ENCODE data around the gene CATSPER3. TPM values are rescaled to one million over a fixed set of nuclear protein-coding genes. Genes with fewer than 3 reads are reported as not detected.

CATSPER3 gene
- total RNA-seq, 1 experiment from 2014 or later, result 0.37 TPM

DNA sequence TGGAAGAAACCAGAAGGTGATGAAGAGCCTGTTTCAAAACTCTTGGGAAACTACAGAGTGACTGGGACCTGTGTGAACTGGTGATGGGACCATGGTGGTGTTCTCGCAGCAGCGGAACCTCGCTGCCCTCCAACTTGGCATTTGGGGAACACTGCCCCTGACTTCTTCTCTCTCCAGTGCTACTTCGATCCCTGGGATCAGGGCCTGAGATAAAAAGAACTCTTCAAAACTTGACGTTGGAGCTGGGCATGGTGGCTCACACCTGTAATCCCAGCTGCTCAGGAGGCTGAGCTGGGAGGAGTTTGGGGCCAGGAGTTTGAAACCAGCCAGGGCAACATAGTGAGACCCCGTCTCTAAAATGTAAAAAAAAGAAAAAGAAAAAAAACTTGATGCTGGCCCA is 48.2 kb downstream of the CATSPER3 start (continued):
- TF ChIP-seq, protein P1, sequence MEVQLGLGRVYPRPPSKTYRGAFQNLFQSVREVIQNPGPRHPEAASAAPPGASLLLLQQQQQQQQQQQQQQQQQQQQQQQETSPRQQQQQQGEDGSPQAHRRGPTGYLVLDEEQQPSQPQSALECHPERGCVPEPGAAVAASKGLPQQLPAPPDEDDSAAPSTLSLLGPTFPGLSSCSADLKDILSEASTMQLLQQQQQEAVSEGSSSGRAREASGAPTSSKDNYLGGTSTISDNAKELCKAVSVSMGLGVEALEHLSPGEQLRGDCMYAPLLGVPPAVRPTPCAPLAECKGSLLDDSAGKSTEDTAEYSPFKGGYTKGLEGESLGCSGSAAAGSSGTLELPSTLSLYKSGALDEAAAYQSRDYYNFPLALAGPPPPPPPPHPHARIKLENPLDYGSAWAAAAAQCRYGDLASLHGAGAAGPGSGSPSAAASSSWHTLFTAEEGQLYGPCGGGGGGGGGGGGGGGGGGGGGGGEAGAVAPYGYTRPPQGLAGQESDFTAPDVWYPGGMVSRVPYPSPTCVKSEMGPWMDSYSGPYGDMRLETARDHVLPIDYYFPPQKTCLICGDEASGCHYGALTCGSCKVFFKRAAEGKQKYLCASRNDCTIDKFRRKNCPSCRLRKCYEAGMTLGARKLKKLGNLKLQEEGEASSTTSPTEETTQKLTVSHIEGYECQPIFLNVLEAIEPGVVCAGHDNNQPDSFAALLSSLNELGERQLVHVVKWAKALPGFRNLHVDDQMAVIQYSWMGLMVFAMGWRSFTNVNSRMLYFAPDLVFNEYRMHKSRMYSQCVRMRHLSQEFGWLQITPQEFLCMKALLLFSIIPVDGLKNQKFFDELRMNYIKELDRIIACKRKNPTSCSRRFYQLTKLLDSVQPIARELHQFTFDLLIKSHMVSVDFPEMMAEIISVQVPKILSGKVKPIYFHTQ (CRISPR knock-in tag; IDR thresholded peaks at IDR 0.05), result no peak
- TF ChIP-seq ESRRA (CRISPR knock-in tag; IDR thresholded peaks at IDR 0.05; ENCODE audit: borderline replicate concordance), result no peak

DNA sequence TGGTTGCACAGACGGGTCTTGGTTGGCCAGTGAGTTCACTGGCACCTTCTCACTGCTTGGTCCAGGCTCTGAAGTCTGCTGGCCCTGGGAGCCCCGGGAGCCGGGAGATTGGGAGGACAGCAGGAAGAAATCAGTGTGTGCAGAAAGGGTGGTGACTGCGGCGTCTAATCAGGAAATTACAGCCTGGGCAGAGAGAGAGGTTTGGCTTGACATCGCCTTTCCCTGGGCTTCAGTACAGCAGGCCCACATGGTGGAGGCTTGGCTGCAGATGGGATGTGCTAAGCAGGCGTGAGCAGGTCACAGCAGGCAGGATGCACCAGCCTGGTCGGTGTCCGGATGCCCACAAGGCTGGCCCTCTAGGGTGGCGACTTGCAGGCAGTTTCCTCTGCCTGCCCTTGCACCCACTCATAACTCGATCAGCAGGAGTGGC is 49.2 kb downstream of the CATSPER3 start:
- DNase-seq (ENCODE audit: low spot score), result peak; percentile 9
- no peak for ATAC-seq
- Mint-ChIP-seq H3K27ac (no peak overlapping the region), H3K4me1 (peaks cover 5% of the 10 kb centered on the region), H3K9me3 (peaks cover 3% of the 10 kb centered on the region; the same call in 1 of the 2 replicates), H3K36me3 (no peaks in the 10 kb centered on the region), H3K4me3 (no peak overlapping the region), H3K27me3 (ENCODE audit: low read depth) (peaks cover 8% of the 10 kb centered on the region)
- ChIA-PET POLR2A (no interaction called here), CTCF (no interaction called here)
- TF ChIP-seq, protein P2, sequence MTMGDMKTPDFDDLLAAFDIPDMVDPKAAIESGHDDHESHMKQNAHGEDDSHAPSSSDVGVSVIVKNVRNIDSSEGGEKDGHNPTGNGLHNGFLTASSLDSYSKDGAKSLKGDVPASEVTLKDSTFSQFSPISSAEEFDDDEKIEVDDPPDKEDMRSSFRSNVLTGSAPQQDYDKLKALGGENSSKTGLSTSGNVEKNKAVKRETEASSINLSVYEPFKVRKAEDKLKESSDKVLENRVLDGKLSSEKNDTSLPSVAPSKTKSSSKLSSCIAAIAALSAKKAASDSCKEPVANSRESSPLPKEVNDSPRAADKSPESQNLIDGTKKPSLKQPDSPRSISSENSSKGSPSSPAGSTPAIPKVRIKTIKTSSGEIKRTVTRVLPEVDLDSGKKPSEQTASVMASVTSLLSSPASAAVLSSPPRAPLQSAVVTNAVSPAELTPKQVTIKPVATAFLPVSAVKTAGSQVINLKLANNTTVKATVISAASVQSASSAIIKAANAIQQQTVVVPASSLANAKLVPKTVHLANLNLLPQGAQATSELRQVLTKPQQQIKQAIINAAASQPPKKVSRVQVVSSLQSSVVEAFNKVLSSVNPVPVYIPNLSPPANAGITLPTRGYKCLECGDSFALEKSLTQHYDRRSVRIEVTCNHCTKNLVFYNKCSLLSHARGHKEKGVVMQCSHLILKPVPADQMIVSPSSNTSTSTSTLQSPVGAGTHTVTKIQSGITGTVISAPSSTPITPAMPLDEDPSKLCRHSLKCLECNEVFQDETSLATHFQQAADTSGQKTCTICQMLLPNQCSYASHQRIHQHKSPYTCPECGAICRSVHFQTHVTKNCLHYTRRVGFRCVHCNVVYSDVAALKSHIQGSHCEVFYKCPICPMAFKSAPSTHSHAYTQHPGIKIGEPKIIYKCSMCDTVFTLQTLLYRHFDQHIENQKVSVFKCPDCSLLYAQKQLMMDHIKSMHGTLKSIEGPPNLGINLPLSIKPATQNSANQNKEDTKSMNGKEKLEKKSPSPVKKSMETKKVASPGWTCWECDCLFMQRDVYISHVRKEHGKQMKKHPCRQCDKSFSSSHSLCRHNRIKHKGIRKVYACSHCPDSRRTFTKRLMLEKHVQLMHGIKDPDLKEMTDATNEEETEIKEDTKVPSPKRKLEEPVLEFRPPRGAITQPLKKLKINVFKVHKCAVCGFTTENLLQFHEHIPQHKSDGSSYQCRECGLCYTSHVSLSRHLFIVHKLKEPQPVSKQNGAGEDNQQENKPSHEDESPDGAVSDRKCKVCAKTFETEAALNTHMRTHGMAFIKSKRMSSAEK (CRISPR knock-in tag; IDR thresholded peaks at IDR 0.05; ENCODE audit: borderline replicate concordance), result no peak
- TF ChIP-seq NR2C2 (CRISPR knock-in tag; IDR thresholded peaks at IDR 0.05) (no peak), SP1 (CRISPR knock-in tag; conservative IDR thresholded peaks at IDR 0.05) (no peak), CREM (CRISPR knock-in tag; IDR thresholded peaks at IDR 0.05) (no peak), MYBL2 (CRISPR knock-in tag; IDR thresholded peaks at IDR 0.05) (no peak), RELA (CRISPR knock-in tag; IDR thresholded peaks at IDR 0.05; ENCODE audit: borderline replicate concordance) (no peak), ZNF138 (CRISPR knock-in tag; conservative IDR thresholded peaks at IDR 0.05) (no peak), JUN (CRISPR knock-in tag; IDR thresholded peaks at IDR 0.05) (no peak), FOXJ3 (CRISPR knock-in tag; IDR thresholded peaks at IDR 0.05; ENCODE audit: borderline replicate concordance) (no peak), RORB (CRISPR knock-in tag; IDR thresholded peaks at IDR 0.05) (no peak), NFE2L1 (CRISPR knock-in tag; IDR thresholded peaks at IDR 0.05) (no peak), TCF7 (CRISPR knock-in tag; IDR thresholded peaks at IDR 0.05; ENCODE audit: low read depth) (no peak), ZNF263 (CRISPR knock-in tag; IDR thresholded peaks at IDR 0.05; ENCODE audit: low read depth) (no peak), GTF2I (CRISPR knock-in tag; conservative IDR thresholded peaks at IDR 0.05) (no peak)
- TF ChIP-seq, protein P3, sequence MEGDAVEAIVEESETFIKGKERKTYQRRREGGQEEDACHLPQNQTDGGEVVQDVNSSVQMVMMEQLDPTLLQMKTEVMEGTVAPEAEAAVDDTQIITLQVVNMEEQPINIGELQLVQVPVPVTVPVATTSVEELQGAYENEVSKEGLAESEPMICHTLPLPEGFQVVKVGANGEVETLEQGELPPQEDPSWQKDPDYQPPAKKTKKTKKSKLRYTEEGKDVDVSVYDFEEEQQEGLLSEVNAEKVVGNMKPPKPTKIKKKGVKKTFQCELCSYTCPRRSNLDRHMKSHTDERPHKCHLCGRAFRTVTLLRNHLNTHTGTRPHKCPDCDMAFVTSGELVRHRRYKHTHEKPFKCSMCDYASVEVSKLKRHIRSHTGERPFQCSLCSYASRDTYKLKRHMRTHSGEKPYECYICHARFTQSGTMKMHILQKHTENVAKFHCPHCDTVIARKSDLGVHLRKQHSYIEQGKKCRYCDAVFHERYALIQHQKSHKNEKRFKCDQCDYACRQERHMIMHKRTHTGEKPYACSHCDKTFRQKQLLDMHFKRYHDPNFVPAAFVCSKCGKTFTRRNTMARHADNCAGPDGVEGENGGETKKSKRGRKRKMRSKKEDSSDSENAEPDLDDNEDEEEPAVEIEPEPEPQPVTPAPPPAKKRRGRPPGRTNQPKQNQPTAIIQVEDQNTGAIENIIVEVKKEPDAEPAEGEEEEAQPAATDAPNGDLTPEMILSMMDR (IDR thresholded peaks at IDR 0.05), result no peak
- TF ChIP-seq, protein P4, sequence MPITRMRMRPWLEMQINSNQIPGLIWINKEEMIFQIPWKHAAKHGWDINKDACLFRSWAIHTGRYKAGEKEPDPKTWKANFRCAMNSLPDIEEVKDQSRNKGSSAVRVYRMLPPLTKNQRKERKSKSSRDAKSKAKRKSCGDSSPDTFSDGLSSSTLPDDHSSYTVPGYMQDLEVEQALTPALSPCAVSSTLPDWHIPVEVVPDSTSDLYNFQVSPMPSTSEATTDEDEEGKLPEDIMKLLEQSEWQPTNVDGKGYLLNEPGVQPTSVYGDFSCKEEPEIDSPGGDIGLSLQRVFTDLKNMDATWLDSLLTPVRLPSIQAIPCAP (CRISPR knock-in tag; IDR thresholded peaks at IDR 0.05), result no peak
- TF ChIP-seq, protein P5, sequence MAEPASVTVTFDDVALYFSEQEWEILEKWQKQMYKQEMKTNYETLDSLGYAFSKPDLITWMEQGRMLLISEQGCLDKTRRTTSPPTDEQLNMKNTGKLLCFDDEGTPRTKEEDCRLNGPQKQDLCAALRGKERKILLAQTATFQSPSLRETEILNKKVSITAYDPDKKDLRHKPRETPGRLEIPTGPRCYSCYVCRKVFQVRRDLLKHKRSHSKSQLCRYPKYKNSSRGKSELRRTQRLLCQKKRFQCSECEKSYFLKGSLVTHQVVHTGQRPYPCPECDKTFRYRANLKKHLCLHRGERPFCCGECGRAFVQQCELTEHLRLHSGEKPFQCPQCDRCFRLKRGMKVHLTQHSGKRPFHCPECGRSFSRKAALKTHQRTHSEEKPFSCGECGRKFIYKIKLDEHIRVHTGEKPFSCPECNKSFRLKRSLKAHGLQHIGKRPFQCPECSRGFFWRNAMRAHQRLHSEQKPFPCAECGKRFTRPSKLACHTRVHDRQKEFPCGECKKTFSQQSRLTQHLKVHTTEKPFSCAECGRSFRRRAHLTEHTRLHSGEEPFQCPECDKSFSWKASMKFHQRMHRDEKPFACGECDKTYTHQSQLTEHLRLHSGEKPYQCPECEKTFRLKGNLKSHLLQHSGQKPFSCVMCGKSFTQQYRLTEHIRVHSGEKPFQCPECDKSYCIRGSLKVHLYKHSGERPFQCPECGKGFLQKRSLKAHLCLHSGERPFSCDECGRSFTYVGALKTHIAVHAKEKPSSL (CRISPR knock-in tag; conservative IDR thresholded peaks at IDR 0.05), result no peak
- TF ChIP-seq, protein P6, sequence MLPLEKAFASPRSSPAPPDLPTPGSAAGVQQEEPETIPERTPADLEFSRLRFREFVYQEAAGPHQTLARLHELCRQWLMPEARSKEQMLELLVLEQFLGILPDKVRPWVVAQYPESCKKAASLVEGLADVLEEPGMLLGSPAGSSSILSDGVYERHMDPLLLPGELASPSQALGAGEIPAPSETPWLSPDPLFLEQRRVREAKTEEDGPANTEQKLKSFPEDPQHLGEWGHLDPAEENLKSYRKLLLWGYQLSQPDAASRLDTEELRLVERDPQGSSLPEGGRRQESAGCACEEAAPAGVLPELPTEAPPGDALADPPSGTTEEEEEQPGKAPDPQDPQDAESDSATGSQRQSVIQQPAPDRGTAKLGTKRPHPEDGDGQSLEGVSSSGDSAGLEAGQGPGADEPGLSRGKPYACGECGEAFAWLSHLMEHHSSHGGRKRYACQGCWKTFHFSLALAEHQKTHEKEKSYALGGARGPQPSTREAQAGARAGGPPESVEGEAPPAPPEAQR (CRISPR knock-in tag; IDR thresholded peaks at IDR 0.05), result no peak
- TF ChIP-seq, protein P7, sequence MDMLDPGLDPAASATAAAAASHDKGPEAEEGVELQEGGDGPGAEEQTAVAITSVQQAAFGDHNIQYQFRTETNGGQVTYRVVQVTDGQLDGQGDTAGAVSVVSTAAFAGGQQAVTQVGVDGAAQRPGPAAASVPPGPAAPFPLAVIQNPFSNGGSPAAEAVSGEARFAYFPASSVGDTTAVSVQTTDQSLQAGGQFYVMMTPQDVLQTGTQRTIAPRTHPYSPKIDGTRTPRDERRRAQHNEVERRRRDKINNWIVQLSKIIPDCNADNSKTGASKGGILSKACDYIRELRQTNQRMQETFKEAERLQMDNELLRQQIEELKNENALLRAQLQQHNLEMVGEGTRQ (CRISPR knock-in tag; IDR thresholded peaks at IDR 0.05), result no peak
- TF ChIP-seq, protein P8, sequence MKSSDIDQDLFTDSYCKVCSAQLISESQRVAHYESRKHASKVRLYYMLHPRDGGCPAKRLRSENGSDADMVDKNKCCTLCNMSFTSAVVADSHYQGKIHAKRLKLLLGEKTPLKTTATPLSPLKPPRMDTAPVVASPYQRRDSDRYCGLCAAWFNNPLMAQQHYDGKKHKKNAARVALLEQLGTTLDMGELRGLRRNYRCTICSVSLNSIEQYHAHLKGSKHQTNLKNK (CRISPR knock-in tag; IDR thresholded peaks at IDR 0.05), result no peak

All from WTC11 (cell line).